Activated effector memory CD4-positive, alpha-beta T cell treated with Interleukin-2 at 50 U/mL for 16 hours (primary cell): Measurements from ENCODE around the gene TMEM273.

Source experiments
- DNase-seq: peaks from one replicate; pipeline ENCODE4 v3.0.0-alpha.2; 2020

Gene TMEM273

GRCh38 chr10:49187950-49188761, at the start of gene TMEM273:
TSS of gene TMEM273 (minus strand) at chr10:49188391. CDS start at chr10:49188336, 55 bp downstream.
- no peak for DNase-seq

GRCh38 chr10:49237985-49238384, 49.8 kb upstream of the TMEM273 start:
- DNase-seq: no peak

DNA sequence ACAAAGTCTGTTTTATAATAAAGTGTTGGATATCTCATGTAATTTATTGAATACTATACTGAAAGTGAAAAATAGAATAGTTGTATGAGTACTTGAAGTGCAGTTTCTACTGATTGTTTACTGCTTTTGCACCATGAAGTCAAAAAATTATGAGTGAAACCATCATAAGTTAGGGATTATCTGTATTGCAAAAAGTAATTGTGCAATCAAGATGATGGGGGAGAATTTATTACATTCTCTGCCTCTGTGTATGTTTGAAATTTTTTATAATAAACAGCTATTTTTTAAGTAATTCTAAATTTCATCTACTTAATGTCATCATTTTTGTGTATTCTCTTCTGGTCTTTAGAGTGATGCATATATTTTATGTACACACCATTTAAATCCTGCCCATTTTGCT, 47.2 kb upstream of the TMEM273 start:
- no peak for DNase-seq

GRCh38 chr10:49231086-49231820, 43.1 kb upstream of the TMEM273 start:
- no peak for DNase-seq

GRCh38 chr10:49230004-49230403, 41.8 kb upstream of the TMEM273 start:
- no peak for DNase-seq

GRCh38 chr10:49228677-49229076, 40.5 kb upstream of the TMEM273 start:
- no peak for DNase-seq

GRCh38 chr10:49227406-49227805, 39.2 kb upstream of the TMEM273 start:
- DNase-seq: no peak

GRCh38 chr10:49226594-49226993, 38.4 kb upstream of the TMEM273 start:
- DNase-seq: no peak

DNA sequence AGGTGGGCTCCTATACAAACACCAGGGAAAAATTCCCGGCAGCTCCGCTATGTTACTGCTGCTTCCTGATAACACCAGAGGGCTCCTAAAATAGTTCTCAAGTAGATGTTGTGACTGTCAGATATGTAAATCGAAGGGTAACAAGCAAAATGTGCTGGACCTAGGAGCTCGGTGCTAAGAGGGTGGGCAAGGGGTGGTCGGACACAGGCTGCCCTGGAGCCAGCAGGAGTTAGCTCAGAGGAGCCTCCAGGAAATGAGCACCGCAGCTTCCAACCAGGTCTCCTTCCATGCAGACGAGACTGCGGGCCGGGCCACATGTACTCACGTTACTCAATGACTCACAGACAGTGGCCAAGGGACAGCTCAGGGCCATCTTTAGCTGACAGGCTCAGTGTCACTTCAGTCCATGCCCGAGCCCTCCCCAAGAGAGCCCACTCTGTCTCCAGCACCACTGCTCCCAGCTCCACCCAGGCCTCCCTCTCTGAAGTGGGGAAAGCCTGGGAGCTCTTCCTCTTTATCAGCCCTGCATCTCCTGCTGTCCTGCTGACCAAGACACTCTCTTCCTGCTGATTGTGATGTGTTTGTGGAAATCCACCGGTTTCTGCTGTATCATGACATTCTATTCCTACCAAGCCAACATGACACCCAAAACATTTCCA, 37.2 kb upstream of the TMEM273 start:
- DNase-seq: no peak

- no peak for DNase-seq
Observed at GRCh38 chr10:49223205-49223604, 35.0 kb upstream of the TMEM273 start.

DNA sequence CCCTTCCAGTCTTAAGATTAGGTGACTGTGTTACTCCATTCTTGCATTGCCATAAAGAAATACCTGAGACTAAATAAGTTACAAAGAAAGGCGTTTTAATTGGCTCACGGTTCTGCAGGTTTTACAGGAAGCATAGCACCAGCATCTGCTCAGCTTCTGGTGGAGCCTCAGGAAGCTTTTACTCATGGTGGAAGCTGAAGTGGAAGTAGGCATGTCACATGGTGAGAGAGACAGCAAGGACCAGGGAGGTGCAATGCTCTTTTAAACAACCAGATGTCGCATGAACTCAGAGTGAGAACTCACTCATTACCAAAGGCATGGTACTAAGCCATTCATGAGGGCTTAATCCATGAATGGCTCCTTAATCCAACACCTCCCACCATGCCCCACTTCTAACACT, 34.0 kb upstream of the TMEM273 start:
- no peak for DNase-seq

DNA sequence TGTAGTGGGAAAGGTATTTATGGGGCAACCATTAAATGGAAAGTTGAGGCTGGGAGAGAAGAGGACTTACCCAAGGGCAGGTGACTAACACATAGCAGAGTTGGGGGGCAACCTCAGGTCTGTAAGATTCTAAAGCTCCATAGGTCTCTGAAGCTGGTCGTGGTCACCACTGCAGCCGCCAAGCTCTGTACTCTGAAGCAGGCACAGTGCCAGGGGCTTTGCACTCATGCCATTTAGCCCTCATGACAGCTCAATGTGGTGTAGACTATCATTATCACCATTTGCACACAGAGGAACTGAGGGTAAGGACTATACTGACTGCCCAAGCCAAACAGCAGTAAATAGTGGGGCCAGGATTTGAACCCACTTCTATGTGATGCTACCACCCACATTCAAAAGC, 32.5 kb upstream of the TMEM273 start:
- no peak for DNase-seq

DNA sequence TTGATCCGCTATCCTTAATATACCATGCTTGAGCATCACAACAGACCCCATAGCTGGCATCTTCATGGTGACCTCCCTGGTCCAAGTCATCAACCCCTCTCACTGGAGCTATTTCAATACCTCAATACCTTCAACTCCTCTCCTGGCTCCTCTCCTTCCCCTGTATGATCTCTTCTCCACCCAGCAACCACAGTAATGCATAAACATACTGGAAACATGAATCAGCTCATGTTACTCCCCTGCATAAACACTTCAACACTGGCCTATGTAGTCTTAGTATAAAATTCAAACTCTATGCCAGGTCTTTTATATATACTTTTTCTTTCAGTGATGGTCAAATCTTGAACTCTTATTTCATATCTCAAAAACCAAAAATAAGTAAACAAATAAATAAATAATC, 31.8 kb upstream of the TMEM273 start:
- DNase-seq: no peak

DNA sequence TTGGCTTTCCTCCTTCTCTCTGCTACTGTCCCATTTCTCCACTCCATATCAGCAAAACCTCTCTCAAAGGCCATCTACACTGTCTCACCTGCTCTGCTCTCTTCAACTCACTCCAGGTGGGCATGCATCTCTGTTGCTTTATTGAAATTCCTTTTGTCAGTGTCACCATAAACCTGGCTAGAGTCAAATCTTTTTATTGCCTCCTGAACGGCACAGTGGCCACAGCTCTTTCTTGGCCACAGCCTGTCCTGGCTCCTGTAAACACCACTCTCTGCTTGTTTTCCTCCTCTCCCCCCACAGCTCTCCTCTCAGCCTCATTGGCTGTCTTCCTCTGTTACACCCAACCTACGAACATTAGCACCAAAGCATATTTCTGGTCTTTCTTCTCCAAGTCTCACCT, 31.1 kb upstream of the TMEM273 start:
- DNase-seq: no peak

- DNase-seq: no peak
Observed at GRCh38 chr10:49218480-49218879, 30.3 kb upstream of the TMEM273 start.

- DNase-seq: no peak
Observed at GRCh38 chr10:49217645-49218044, 29.5 kb upstream of the TMEM273 start.

DNA sequence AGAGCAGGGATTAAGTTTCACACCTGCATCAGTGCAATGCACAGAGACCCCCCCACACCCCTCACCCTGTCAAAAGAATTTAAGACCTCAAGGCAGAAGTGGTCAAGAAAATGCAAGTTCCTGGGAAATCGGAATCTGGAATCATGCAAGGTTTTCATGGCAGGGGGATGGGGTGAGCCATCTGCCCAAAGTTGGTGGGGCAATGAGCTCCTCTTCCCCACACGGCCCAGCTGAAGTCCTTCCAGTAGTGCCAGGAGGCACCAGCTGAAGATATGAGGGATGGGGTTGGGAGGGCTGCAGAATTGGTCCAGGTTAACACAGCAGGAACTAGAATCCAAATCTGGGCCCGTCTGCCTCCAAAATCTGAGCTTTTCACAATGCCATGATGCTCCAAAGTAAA, 25.0 kb upstream of the TMEM273 start:
- no peak for DNase-seq

DNA sequence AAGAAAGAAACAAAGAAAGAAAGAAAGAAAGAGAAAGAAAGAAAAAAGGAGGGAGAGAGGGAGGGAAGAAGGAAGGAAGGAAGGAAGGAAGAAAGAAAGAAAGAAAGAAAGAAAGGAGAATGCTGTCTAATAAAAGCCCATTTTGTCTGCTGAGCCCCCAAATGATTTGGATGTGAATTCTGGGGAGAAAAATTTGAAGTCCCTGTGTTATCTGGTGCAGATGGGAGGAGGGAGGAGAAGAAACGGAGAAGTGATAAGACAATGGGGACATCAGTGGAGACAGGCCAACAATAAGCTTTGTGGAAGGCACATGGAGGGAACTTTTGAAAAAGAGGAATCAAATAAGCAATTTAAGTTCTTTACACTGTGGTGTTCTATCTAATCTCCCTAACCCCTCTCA, 24.6 kb upstream of the TMEM273 start:
- DNase-seq: no peak

DNA sequence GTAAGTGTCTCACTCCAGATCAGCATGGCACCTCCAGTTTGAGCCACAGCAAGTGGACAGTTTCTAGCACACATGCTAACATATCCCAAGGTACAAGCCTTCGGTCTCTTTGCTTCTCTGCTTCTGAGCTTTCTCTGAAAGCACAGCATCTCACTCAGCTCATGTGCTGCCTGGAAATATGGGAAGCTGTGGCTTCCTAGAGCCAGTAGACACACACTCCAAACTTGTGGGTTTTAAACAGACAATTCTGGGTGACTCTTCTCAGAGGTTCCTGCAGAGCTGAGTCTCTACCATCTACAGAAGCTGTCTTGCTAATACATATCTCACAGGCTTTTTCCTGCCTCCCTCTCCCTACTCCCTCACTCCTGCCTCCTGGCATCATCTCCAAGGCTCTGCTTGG, 23.9 kb upstream of the TMEM273 start:
- DNase-seq: no peak

DNA sequence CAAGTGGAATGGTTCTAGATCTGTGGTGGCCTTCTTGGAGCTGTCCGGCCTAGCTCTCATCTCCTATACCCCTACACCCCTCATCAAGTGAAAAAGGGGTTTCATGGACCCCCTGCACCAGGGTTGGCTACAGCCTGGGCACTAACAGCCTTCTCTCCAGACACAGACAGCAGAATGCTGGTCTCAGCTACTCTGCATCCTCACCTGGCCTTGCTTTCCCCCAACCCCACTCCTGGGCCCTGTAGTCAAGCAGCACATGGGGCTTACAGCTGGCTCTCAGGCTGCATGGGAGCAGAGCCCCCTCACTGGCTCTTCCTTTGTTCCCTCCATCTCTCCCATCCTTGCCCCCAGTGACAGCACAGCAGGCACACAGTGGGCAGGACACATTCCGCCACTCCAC, 20.8 kb upstream of the TMEM273 start:
- no peak for DNase-seq

GRCh38 chr10:49207936-49208487, 19.8 kb upstream of the TMEM273 start:
- no peak for DNase-seq

DNA sequence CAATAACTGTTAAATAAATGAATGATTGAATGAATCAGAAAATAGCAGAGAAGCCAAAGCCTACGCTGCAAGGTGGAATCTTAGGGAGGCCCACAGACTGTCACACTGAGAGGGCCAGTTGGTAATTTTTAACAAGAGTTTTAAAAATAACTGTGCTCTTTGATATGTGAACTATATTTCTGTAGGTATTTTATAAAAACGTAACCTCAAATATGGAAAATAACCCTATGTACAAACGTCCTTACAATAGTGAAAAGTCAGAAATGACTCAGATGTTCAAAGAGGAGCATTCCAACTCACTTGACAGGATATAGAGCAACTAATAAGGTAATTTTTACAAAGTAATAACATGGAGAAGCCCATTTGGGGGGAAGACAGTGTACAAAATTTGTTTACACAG, 18.9 kb upstream of the TMEM273 start:
- DNase-seq: no peak

DNA sequence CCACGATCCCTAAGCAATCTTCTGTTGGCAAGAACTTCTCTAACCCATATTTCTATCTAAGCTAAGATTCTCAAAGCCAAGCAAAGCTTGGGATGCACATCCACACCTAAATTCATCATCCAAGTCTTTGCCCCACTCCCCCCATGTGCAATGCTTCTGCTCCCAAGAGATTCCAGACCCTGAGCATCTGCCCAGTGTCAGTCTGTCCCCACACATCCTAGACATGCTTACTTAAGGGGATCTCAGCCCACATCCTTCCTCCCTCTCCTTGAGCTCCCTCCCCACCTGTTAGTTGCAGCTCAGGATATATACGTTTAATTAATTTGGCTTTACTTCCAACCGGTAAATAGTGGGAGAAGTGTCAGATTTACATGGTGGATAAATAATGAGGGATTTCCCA, 17.0 kb upstream of the TMEM273 start:
- DNase-seq: no peak

GRCh38 chr10:49204119-49204518, 15.9 kb upstream of the TMEM273 start:
- no peak for DNase-seq
